Astrocyte of the cerebellum (primary cell): ENCODE data around the gene WWC2.
A peak's percentile ranks its signal among the peaks of the same experiment; 100 is the strongest.

ENCODE experiments used
- DNase-seq: peaks from one replicate; pipeline ENCODE4 v3.0.0-alpha.2; 2011; ENCODE audit warnings: low read depth
- H3K4me3 ChIP-seq: 2 replicates; pipeline ENCODE4 v1.5.1; 2011; ENCODE audit warnings: mild to moderate bottlenecking, low read depth, low read length, moderate library complexity
- CTCF ChIP-seq: IDR thresholded peaks from 2 replicates; pipeline ENCODE4 v1.5.1; 2012; ENCODE audit warnings: low read length, low read depth, moderate library complexity, mild to moderate bottlenecking; ENCODE audit errors: missing control alignments
- in situ Hi-C: cut with HindIII; loops from 2 replicates; pipeline ENCODE4 v1.10.0; 2017; ENCODE audit warnings: low sequenced_read_pairs

WWC2 gene

GRCh38 chr4:183098723-183099536, at the start of gene WWC2:
WWC2 (plus strand) TSS chr4:183099257; CDS start chr4:183099492, 235 bp downstream.
- in situ Hi-C loops = no loop called here
- TF ChIP-seq CTCF = no peak

GRCh38 chr4:183053681-183054080, 45.4 kb upstream of the WWC2 start:
- in situ Hi-C loops = no loop called here
- TF ChIP-seq CTCF = no peak
- DNase-seq = no peak
- H3K4me3 ChIP-seq = no peak overlapping the region

More at GRCh38 chr4:183098723-183099536, at the start of gene WWC2:
- peak within 1 kb of the TSS; percentile 87 for H3K4me3 ChIP-seq
- peak; percentile 82 for DNase-seq

GRCh38 chr4:183057255-183057654, 41.8 kb upstream of the WWC2 start:
- TF ChIP-seq CTCF = no peak
- no peak for DNase-seq
- in situ Hi-C loops = no loop called here
- no peak overlapping the region for H3K4me3 ChIP-seq

- H3K4me3 ChIP-seq = no peak overlapping the region
- no peak for TF ChIP-seq CTCF
- no peak for DNase-seq
- in situ Hi-C loops = no loop called here
Observed at GRCh38 chr4:183059797-183060196, 39.3 kb upstream of the WWC2 start.

GRCh38 chr4:183068502-183068901, 30.6 kb upstream of the WWC2 start:
- TF ChIP-seq CTCF = no peak
- in situ Hi-C loops = no loop called here
- H3K4me3 ChIP-seq = no peak overlapping the region
- no peak for DNase-seq

GRCh38 chr4:183071222-183071621, 27.8 kb upstream of the WWC2 start:
- DNase-seq = no peak
- in situ Hi-C loops = no loop called here
- TF ChIP-seq CTCF = no peak
- H3K4me3 ChIP-seq = no peak overlapping the region
